K562 (cell line): ENCODE results near the gene FGG. TPM values are rescaled to one million over a fixed set of nuclear protein-coding genes. Genes with fewer than 3 reads are reported as not detected.
"Not testable (repeated sequence)": the region's sequence is repeated elsewhere in the genome, so short reads cannot be mapped to it uniquely, and the experiment has no call there.

Experiments
- ATAC-seq: fragments of 200-7000 bp; cut with Tn5 transposase; 3 replicates; pipeline ENCODE4 v1.9.1; 2020; ENCODE audit warnings: moderate library complexity
- BruUV-seq: library from RNA; stranded (reverse); fragments of 400-500 nt; replicated peaks from 2 replicates; lab custom pipeline; 2021; lab: Mats Ljungman, UMichigan
- CTCF ChIA-PET: fragments of 300-600 bp; formaldehyde crosslinking; extraction: SDS; loops from one replicate; lab custom pipeline; 2021; ENCODE audit warnings: low intra/inter-chr PET ratio; lab: Yijun Ruan, JAX
- POLR2A ChIA-PET: fragments of 300-600, 350-650 bp; sonication (Branson Sonifier 250); formaldehyde crosslinking; extraction: SDS; loops from one replicate; lab custom pipeline; 2021; ENCODE audit warnings: antibody characterized with exemption, inconsistent platforms; lab: Yijun Ruan, JAX
- DNase-seq, 4 experiments: peaks; one replicate each; pipeline versions ENCODE4 v3.0.0 to v3.0.0-alpha.2; 2011 to 2018; ENCODE audit warnings: low spot score in 3 of 4, mixed read lengths in 3 of 4; ENCODE audit errors: extremely low read depth in 1 of 4
- FAIRE-seq: peaks from 2 replicates; lab custom pipeline; 2011; peaks lifted over from hg19 to GRCh38; lab: Jason Lieb, UNC
- H2AFZ ChIP-seq: 2 replicates; pipeline ENCODE4 v1.6.0; 2011; ENCODE audit warnings: low read depth, low read length, control low read depth, inconsistent platforms
- H3K27ac ChIP-seq: fragments of 200-600 bp; 3 replicates; pipeline ENCODE4 v1.8.0; 2011; ENCODE audit warnings: low read depth, mild to moderate bottlenecking, control low read depth, inconsistent platforms, low read length, moderate library complexity, mixed read lengths; ENCODE audit errors: extremely low read depth
- H3K27me3 ChIP-seq, 2 experiments: fragments of 300-600 bp in 1 of 2; 2 replicates in 1 of 2; 3 replicates in 1 of 2; pipeline versions ENCODE4 v1.6.0 to v1.8.0; 2011; ENCODE audit warnings: inconsistent platforms in 2 of 2, low read length in 2 of 2, mild to moderate bottlenecking in 1 of 2, mixed read lengths in 1 of 2, moderate library complexity in 1 of 2; ENCODE audit not compliant: control insufficient read depth in 2 of 2, insufficient read depth in 2 of 2
- H3K36me3 ChIP-seq: fragments of 300-600 bp; 3 replicates; pipeline ENCODE4 v1.8.0; 2011; ENCODE audit warnings: mild to moderate bottlenecking, low read length, inconsistent platforms; ENCODE audit not compliant: control insufficient read depth, insufficient read depth
- H3K4me1 ChIP-seq, 2 experiments: fragments of 200-600 bp in 1 of 2; replicated peaks in 1 of 2; 2 replicates in 1 of 2; 3 replicates in 1 of 2; pipeline versions ENCODE4 v1.5.1 to v1.8.0; 2011; ENCODE audit warnings: inconsistent platforms in 2 of 2, low read length in 2 of 2, mild to moderate bottlenecking in 1 of 2, mixed read lengths in 1 of 2, moderate library complexity in 1 of 2; ENCODE audit not compliant: control insufficient read depth in 2 of 2, insufficient read depth in 2 of 2
- H3K4me2 ChIP-seq: 2 replicates; pipeline ENCODE4 v1.6.1; 2011; ENCODE audit warnings: low read length, control low read depth, inconsistent platforms, mixed read lengths; ENCODE audit not compliant: insufficient read depth
- H3K4me3 ChIP-seq: fragments of 200-600 bp; sonication (generic), shearing (Covaris generic); 2 replicates; pipeline ENCODE4 v1.5.1; 2016; ENCODE audit warnings: control low read depth, inconsistent platforms
- H3K79me2 ChIP-seq: fragments of 200-600 bp; 3 replicates; pipeline ENCODE4 v1.8.0; 2011; ENCODE audit warnings: low read length, inconsistent platforms; ENCODE audit not compliant: control insufficient read depth, insufficient read depth
- H3K9ac ChIP-seq, 2 experiments: 2 replicates each; pipeline versions ENCODE4 v1.6.0 to v1.6.1; 2011; ENCODE audit warnings: low read depth in 2 of 2, low read length in 2 of 2, control low read depth in 1 of 2, inconsistent platforms in 1 of 2, mild to moderate bottlenecking in 1 of 2, mixed read lengths in 1 of 2; ENCODE audit not compliant: insufficient read depth in 1 of 2
- H3K9me1 ChIP-seq: one replicate; pipeline ENCODE4 v1.6.0; 2011; ENCODE audit warnings: inconsistent platforms, mild to moderate bottlenecking, low read length, moderate library complexity; ENCODE audit not compliant: control insufficient read depth, insufficient read depth
- H3K9me3 ChIP-seq: replicated peaks from 2 replicates; pipeline ENCODE4 v1.5.1; 2011; ENCODE audit warnings: low read depth, low read length, inconsistent platforms; ENCODE audit not compliant: control insufficient read depth, insufficient read depth
- H4K20me1 ChIP-seq: replicated peaks from 2 replicates; pipeline ENCODE4 v1.6.1; 2011; ENCODE audit warnings: low read length, inconsistent platforms, mixed read lengths; ENCODE audit not compliant: control insufficient read depth, insufficient read depth
- HCFC1 ChIP-seq: IDR thresholded peaks from 2 replicates; pipeline ENCODE4 v1.6.1; 2012; ENCODE audit warnings: low read depth, low read length, improper control_type of control experiment
- MEIS2 ChIP-seq: fragments of 450-650 bp; IDR thresholded peaks from 2 replicates; pipeline ENCODE4 v1.6.1; 2014; ENCODE audit warnings: mild to moderate bottlenecking; ENCODE audit not compliant: partially characterized antibody
- ZEB2 ChIP-seq: fragments of 450-650 bp; IDR thresholded peaks from 2 replicates; pipeline ENCODE4 v1.6.1; 2016
- ZNF184 ChIP-seq: sonication (generic); formaldehyde crosslinking; IDR thresholded peaks from 2 replicates; pipeline ENCODE4 v1.5.0; 2020; ENCODE audit warnings: missing genetic modification reagents
- ZNF318 ChIP-seq, 2 experiments: fragments of 450-650 bp; IDR thresholded peaks; 2 replicates each; pipeline ENCODE4 v1.6.1; 2016; ENCODE audit warnings: mild to moderate bottlenecking in 2 of 2, borderline replicate concordance in 1 of 2, low read depth in 1 of 2, moderate library complexity in 1 of 2
- ZNF561 ChIP-seq: fragments of 450-650 bp; formaldehyde crosslinking; conservative IDR thresholded peaks from 2 replicates; pipeline ENCODE4 v1.4.0; 2020; ENCODE audit warnings: mild to moderate bottlenecking, moderate library complexity
- WGBS: fragments of 100-300 bp; shearing (Covaris generic); methylation state at CpG from one replicate; pipeline ENCODE4 v1.1.6; 2016; ENCODE audit warnings: low coverage, mixed read lengths; ENCODE audit not compliant: insufficient coverage; ENCODE audit errors: missing lambda C conversion rate; 5-methylcytosine and 5-hydroxymethylcytosine counted together
- in situ Hi-C: fragments of 300-500 bp; cut with MboI; formaldehyde crosslinking; loops from 4 replicates; pipeline ENCODE4 v1.15.0; 2018; ENCODE audit warnings: inconsistent platforms, mixed read lengths
- intact Hi-C: fragments of 100-400 bp; cut with micrococcal nuclease; formaldehyde crosslinking; loops from 2 replicates; pipeline ENCODE4 v1.14.2; 2022
- polyA plus RNA-seq, 8 experiments: library from polyadenylated mRNA; depleted of rRNA in 4 of 8; stranded (reverse) in 5 of 8; unstranded in 3 of 8; fragments of >200 nt; fragmentation: Nextera tagmentation in 2 of 8; fragmentation: Illumina TruSeq in 1 of 8; extraction: Ambion mirVana in 2 of 8; extraction: Trizol in 1 of 8; gene quantifications; 2 replicates each; pipeline versions ENCODE4 v1.2.1 to v1.2.3, GENCODE V29; 2011 to 2014; ENCODE audit warnings: inconsistent platforms in 1 of 8, missing spikeins in 1 of 8
- total RNA-seq, 7 experiments: library from RNA; depleted of rRNA in 6 of 7; stranded (reverse); fragments of >200 nt in 6 of 7; fragmentation: Illumina TruSeq in 2 of 7; extraction: Trizol in 2 of 7; gene quantifications; 2 replicates each; pipeline versions ENCODE4 v1.2.1 to v1.2.3, GENCODE V29; 2011 to 2021; ENCODE audit warnings: low replicate concordance in 1 of 7

FGG gene
- total and polyA plus RNA-seq, 9 of the 15 experiments (the other 6 are each of a cell fraction or from before 2014, with no cell fraction given) = 0.08 to 2.2 (median 0.33) TPM; not detected in 2

- TF ChIP-seq ZNF318 (IDR thresholded peaks at IDR 0.05; ENCODE audit: borderline replicate concordance in 1 of 2, low read depth in 1 of 2) = no peak
- TF ChIP-seq ZNF184 (CRISPR knock-in tag) = no peak
- TF ChIP-seq HCFC1 = no peak
- no peak for TF ChIP-seq ZNF561
- TF ChIP-seq MEIS2 = no peak
- TF ChIP-seq ZEB2 = no peak
These were observed 16.6 kb downstream of the FGG start (continued) for GRCh38 chr4:154595807-154596206.

- H4K20me1 ChIP-seq, BruUV-seq, H3K9me1 ChIP-seq, H3K4me3 ChIP-seq, intact Hi-C loops, H3K27ac ChIP-seq, H3K9ac ChIP-seq, CTCF ChIA-PET, H3K27me3 ChIP-seq, H3K4me1 ChIP-seq, H3K79me2 ChIP-seq, ATAC-seq, FAIRE-seq, DNase-seq, H3K9me3 ChIP-seq, H3K4me2 ChIP-seq, H3K36me3 ChIP-seq, in situ Hi-C loops, H2AFZ ChIP-seq: not testable (repeated sequence)
- POLR2A ChIA-PET = interaction anchor here (1.2 to 1.4 kb wide), 2 partner anchors 9 to 13 kb away, joined by 3 to 7 read pairs; no protein-coding TSS in a partner anchor
- 0% methylated on average over 3 of the region's 3 CpGs for WGBS
These were observed 18.1 kb downstream of the FGG start for GRCh38 chr4:154594343-154594742.
